T-cell (primary cell): ENCODE data around the gene WDR6. TPM values are rescaled to one million over a fixed set of nuclear protein-coding genes. Genes with fewer than 3 reads are reported as not detected.

Experiments
- ATAC-seq, 4 experiments: fragments of 200-7000 bp in 3 of 4; fragments of 150-1000 bp in 1 of 4; cut with Tn5 transposase; replicated peaks in 1 of 4; 1 replicate in 3 of 4; 2 replicates in 1 of 4; pipeline ENCODE4 v1.10.0; 2021; ENCODE audit warnings: moderate library complexity in 3 of 4, mild to moderate bottlenecking in 2 of 4, moderate number of reproducible peaks in 1 of 4
- CTCF ChIA-PET, 2 donors: fragments of 300-600 bp; sonication (Branson Sonifier 250); formaldehyde crosslinking; loops; one replicate each; lab custom pipeline; 2022; ENCODE audit warnings: antibody characterized with exemption in 2 of 2; lab: Charles Lee
- POLR2A ChIA-PET, 2 donors: fragments of 300-600 bp; sonication (Branson Sonifier 250); formaldehyde crosslinking; loops; one replicate each; lab custom pipeline; 2022; ENCODE audit warnings: antibody characterized with exemption in 2 of 2; lab: Charles Lee
- DNase-seq, 35 experiments: peaks; one replicate each; pipeline versions ENCODE4 v3.0.0 to v3.0.0-alpha.2; 2013 to 2023
- H3K27ac ChIP-seq: one replicate; pipeline ENCODE4 v1.5.1; 2013; ENCODE audit warnings: low read length
- H3K27me3 ChIP-seq, 2 experiments: replicated peaks in 1 of 2; 1 replicate in 1 of 2; 2 replicates in 1 of 2; pipeline versions ENCODE4 v1.6.1 to v1.7.0; 2013; ENCODE audit warnings: low read length in 1 of 2, mixed read lengths in 1 of 2; ENCODE audit not compliant: control insufficient read depth in 2 of 2, insufficient read depth in 2 of 2; ENCODE audit errors: extremely low read depth in 1 of 2
- H3K36me3 ChIP-seq, 2 donors: 1 replicate in 1 of 2; 2 replicates in 1 of 2; pipeline versions ENCODE4 v1.6.1 to v1.7.0; 2013; ENCODE audit warnings: low read length in 1 of 2; ENCODE audit not compliant: control insufficient read depth in 2 of 2, insufficient read depth in 1 of 2; ENCODE audit errors: extremely low read depth in 1 of 2
- H3K4me1 ChIP-seq, 2 experiments: 1 replicate in 1 of 2; 2 replicates in 1 of 2; pipeline versions ENCODE4 v1.6.1 to v1.7.0; 2013; ENCODE audit warnings: low read length in 2 of 2, mixed read lengths in 1 of 2; ENCODE audit not compliant: insufficient read depth in 2 of 2, control insufficient read depth in 1 of 2; ENCODE audit errors: extremely low read depth in 1 of 2
- H3K4me3 ChIP-seq, 2 donors: 1 replicate in 1 of 2; 2 replicates in 1 of 2; pipeline versions ENCODE4 v1.5.1 to v1.7.0; 2013; ENCODE audit warnings: mild to moderate bottlenecking in 2 of 2, low read length in 1 of 2, moderate library complexity in 1 of 2; ENCODE audit not compliant: control insufficient read depth in 1 of 2; ENCODE audit errors: extremely low read depth in 1 of 2
- H3K9me3 ChIP-seq: 2 replicates; pipeline ENCODE4 v1.7.0; 2013
- H3K27ac Mint-ChIP-seq, 2 donors: one replicate each; pipeline ENCODE4 v1.8.0; 2020 to 2021; ENCODE audit warnings: mild to moderate bottlenecking in 2 of 2, mixed read lengths in 2 of 2
- H3K27me3 Mint-ChIP-seq, 2 donors: one replicate each; pipeline ENCODE4 v1.8.0; 2021 to 2022; ENCODE audit warnings: mixed read lengths in 2 of 2
- H3K36me3 Mint-ChIP-seq: one replicate; pipeline ENCODE4 v1.8.0; 2021; ENCODE audit warnings: mixed read lengths
- H3K4me1 Mint-ChIP-seq, 3 donors: one replicate each; pipeline ENCODE4 v1.8.0; 2020 to 2022; ENCODE audit warnings: mixed read lengths in 3 of 3, mild to moderate bottlenecking in 1 of 3
- H3K4me3 Mint-ChIP-seq, 3 donors: one replicate each; pipeline ENCODE4 v1.8.0; 2020 to 2022; ENCODE audit warnings: mild to moderate bottlenecking in 3 of 3, mixed read lengths in 3 of 3, moderate library complexity in 3 of 3
- H3K9me3 Mint-ChIP-seq, 3 donors: one replicate each; pipeline ENCODE4 v1.8.0; 2020 to 2022; ENCODE audit warnings: mixed read lengths in 3 of 3
- WGBS: methylation state at CpG from one replicate; pipeline ENCODE4 v1.1.5; 2013; ENCODE audit warnings: missing lambda C conversion rate; ENCODE audit not compliant: insufficient coverage; 5-methylcytosine and 5-hydroxymethylcytosine counted together
- total RNA-seq, 35 experiments: library from RNA in 6 of 35; stranded (reverse) in 6 of 35; fragments of 120-200 nt in 1 of 35; gene quantifications; one replicate each; pipeline versions ENCODE4 v1.2.1 to v1.2.4 and lab custom pipeline; 2013 to 2026

Gene WDR6
- total RNA-seq, 5 donors from 2014 or later (not counting 1 experiment from before 2014, with no cell fraction given) = 204 to 300 (median 293) TPM

DNA sequence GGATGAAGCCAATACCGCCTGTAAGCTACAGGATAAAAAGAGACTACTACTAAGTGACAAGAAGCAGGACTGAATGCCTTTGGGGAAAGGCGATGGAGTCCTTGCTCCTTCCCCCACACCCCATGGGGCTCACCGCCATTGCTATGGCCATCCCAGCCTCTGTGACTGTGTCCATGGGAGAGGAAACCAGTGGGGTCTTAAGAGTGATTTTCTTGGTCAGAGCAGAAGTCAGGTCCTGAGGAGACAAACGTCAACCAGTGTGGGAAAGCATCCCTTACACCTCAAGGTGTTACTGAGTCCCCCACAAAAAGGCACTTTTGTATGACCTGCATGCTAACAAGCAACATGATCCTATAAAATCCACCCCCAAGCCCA, 21.1 kb downstream of the WDR6 start:
- peak in 1 of 35 experiments; percentile 22 for DNase-seq
- Histone ChIP-seq H3K9me3 (no peaks in the 10 kb centered on the region), H3K27ac (peak overlapping the region; percentile 91), H3K4me3 (peak overlapping the region; percentile 79 to 81), H3K36me3 (peaks cover 20 to 72% of the 10 kb centered on the region in 2 donors), H3K4me1 (peaks cover 7 to 24% of the 10 kb centered on the region in 2 experiments), H3K27me3 (no peaks in the 10 kb centered on the region)
- H3K4me3 Mint-ChIP-seq = peak overlapping the region; percentile 84 to 91 (median 89)
- H3K27me3 Mint-ChIP-seq = no peaks in the 10 kb centered on the region
- ChIA-PET CTCF (interaction anchor here (1.5 to 1.9 kb wide), 3 partner anchors 22 to 41 kb away, joined by 4 to 26 read pairs (median 23); partner anchors contain the start of gene WDR6 (in 1 of the 2)), POLR2A (interaction anchor here (0.6 kb wide), 2 partner anchors 14 to 265 kb away, joined by 3 to 4 read pairs; no protein-coding TSS in a partner anchor)
- no CpG with 5 or more reads among the region's 4 CpGs for WGBS
- no peaks in the 10 kb centered on the region for H3K9me3 Mint-ChIP-seq
- no peak for ATAC-seq
- peaks cover 32% of the 10 kb centered on the region for H3K36me3 Mint-ChIP-seq
- H3K4me1 Mint-ChIP-seq = peaks cover 41 to 49% (median 48%) of the 10 kb centered on the region in 3 donors
- H3K27ac Mint-ChIP-seq = peak overlapping the region; percentile 91 to 93

DNA sequence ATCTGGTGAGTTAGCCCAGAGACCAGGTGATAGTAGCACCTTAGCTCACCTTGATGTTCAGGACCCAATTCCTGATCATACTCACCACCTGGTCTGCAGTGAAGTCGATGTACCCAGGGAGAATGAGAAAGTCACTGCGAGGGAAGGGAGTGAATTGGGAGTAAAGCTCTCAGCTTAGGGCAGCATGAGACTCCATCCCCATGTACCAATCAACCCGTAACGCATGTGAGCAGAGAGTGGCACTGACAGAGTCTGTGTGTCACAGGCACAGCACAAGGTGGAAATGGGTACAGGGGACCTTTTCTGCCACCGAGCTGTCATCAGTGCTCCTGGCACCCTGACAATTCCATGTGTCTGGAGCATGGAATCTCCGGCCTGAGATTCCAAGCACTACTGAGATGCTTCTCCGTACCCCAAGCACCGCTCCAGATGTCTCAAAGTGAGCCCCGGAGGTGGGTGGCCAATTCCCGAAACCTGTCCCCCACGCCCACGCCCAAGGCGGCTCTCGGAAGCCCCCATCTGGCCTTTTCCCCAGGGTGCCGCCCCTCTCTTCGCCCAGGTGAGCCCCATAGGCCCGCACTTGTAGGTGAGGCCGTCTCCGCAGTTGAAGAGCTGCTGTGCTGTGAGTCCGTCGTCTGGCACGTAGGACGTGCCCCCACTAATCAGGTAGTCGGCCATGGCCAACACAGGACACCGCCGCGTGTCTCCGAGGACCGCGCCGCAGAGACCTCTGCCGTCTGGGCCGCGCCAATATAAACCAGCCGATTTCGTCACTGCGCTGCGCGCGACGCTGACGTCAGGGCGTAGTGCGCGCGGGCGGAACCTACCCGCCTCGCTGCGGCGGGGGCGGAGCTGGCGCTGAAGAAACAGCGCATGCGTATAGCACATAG, 21.7 kb downstream of the WDR6 start, which contains the start of gene IMPDH2:
Gene IMPDH2, minus strand, starts transcription at position 726 of the 890 bp plus-strand sequence. Its CDS starts 48 bp downstream, at position 678.
- ChIA-PET POLR2A (interaction anchor here (0.5 to 1.2 kb wide), 13 partner anchors 8 to 375 kb away, joined by 3 to 9 read pairs (median 4); partner anchors contain the start of genes QRICH1 (in 1 of the 2) and WDR6 (in 1 of the 2)), CTCF (interaction anchor here (0.5 to 1.9 kb wide), 9 partner anchors 9 to 420 kb away, joined by 3 to 26 read pairs (median 4); partner anchors contain the start of genes USP19 (in 1 of the 2) and WDR6 (in 1 of the 2))
- DNase-seq (peak; percentile 82 to 98 (median 90)), ATAC-seq (peak; percentile 94 to 98 (median 96))
- peak within 1 kb of the TSS; percentile 84 to 91 (median 89) for H3K4me3 Mint-ChIP-seq
- peaks cover 20 to 68% of the 10 kb centered on the region in 2 donors for H3K36me3 ChIP-seq
- H3K9me3 ChIP-seq = no peaks in the 10 kb centered on the region
- H3K4me3 ChIP-seq = peak within 1 kb of the TSS; percentile 79 to 81
- H3K9me3 Mint-ChIP-seq = no peaks in the 10 kb centered on the region
- peak within 1 kb of the TSS; percentile 91 to 93 for H3K27ac Mint-ChIP-seq
- peaks cover 7 to 20% of the 10 kb centered on the region in 2 experiments for H3K4me1 ChIP-seq
- WGBS = under 1% methylated on average over 49 of the region's 55 CpGs
- no peaks in the 10 kb centered on the region for H3K27me3 Mint-ChIP-seq
- H3K27me3 ChIP-seq = no peaks in the 10 kb centered on the region
- peak within 1 kb of the TSS; percentile 91 for H3K27ac ChIP-seq
- peaks cover 31% of the 10 kb centered on the region for H3K36me3 Mint-ChIP-seq
- H3K4me1 Mint-ChIP-seq = peaks cover 35 to 44% (median 43%) of the 10 kb centered on the region in 3 donors

DNA sequence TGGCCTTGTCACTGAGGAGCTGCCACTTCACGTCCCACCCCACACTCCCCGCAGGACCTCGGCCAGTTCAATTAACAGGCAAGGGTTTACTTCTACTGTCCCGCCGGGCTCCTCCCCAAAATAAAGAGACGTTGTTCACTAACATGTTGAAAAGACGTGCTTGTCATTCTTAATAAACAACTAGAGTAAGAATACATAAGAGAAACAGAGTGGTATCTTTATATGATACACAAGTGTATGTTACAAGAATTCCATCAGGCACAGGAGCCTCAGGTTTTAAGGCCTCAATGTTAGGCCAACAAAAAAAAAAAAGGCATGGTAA, 22.3 kb downstream of the WDR6 start:
- Histone ChIP-seq H3K4me1 (peaks cover 7 to 20% of the 10 kb centered on the region in 2 experiments), H3K27ac (peak overlapping the region; percentile 91), H3K9me3 (no peaks in the 10 kb centered on the region), H3K27me3 (no peaks in the 10 kb centered on the region), H3K4me3 (peak overlapping the region in 1 of 2 donors; percentile 81), H3K36me3 (peaks cover 19 to 67% of the 10 kb centered on the region in 2 donors)
- WGBS = 0% methylated on average over 2 of the region's 7 CpGs
- peaks cover 30% of the 10 kb centered on the region for H3K36me3 Mint-ChIP-seq
- peak overlapping the region; percentile 91 to 93 for H3K27ac Mint-ChIP-seq
- H3K27me3 Mint-ChIP-seq = no peaks in the 10 kb centered on the region
- no peaks in the 10 kb centered on the region for H3K9me3 Mint-ChIP-seq
- peaks cover 31 to 39% (median 37%) of the 10 kb centered on the region in 3 donors for H3K4me1 Mint-ChIP-seq
- H3K4me3 Mint-ChIP-seq = peak overlapping the region; percentile 84 to 91 (median 89)
- ATAC-seq = no peak
- DNase-seq = no peak
- POLR2A ChIA-PET = interaction anchor here (0.5 to 1.2 kb wide), 11 partner anchors 9 to 374 kb away, joined by 3 to 9 read pairs (median 4); partner anchors contain the start of genes QRICH1 (in 1 of the 2) and WDR6 (in 1 of the 2)
- CTCF ChIA-PET = interaction anchor here (0.5 to 1.9 kb wide), 9 partner anchors 8 to 419 kb away, joined by 3 to 26 read pairs (median 4); partner anchors contain the start of genes USP19 (in 1 of the 2) and WDR6 (in 1 of the 2)

GRCh38 chr3:49030321-49030720, 23.1 kb downstream of the WDR6 start:
- Mint-ChIP-seq H3K36me3 (peaks cover 24% of the 10 kb centered on the region), H3K4me1 (peaks cover 27 to 36% (median 30%) of the 10 kb centered on the region in 3 donors), H3K27ac (peak overlapping the region in 1 of 2 donors; percentile 61), H3K9me3 (no peaks in the 10 kb centered on the region), H3K4me3 (no peak overlapping the region), H3K27me3 (no peaks in the 10 kb centered on the region)
- ATAC-seq = no peak
- ChIA-PET CTCF (no interaction called here), POLR2A (interaction anchor here in 1 of 2 donors (0.6 kb wide), 1 partner anchor 429 kb away, joined by 6 read pairs; no protein-coding TSS in a partner anchor)
- Histone ChIP-seq H3K9me3 (no peaks in the 10 kb centered on the region), H3K27me3 (no peaks in the 10 kb centered on the region), H3K27ac (peak overlapping the region; percentile 91), H3K4me1 (peaks cover 7 to 20% of the 10 kb centered on the region in 2 experiments), H3K4me3 (no peak overlapping the region), H3K36me3 (peaks cover 18 to 67% of the 10 kb centered on the region in 2 donors)
- WGBS = 100% methylated on average over 1 of the region's 6 CpGs
- DNase-seq = peak in 1 of 35 experiments; percentile 11

GRCh38 chr3:49032646-49033304, 25.6 kb downstream of the WDR6 start:
- peaks cover 17 to 21% (median 18%) of the 10 kb centered on the region in 3 donors for H3K4me1 Mint-ChIP-seq
- Histone ChIP-seq H3K4me1 (peaks cover 7 to 17% of the 10 kb centered on the region in 2 experiments), H3K4me3 (no peak overlapping the region), H3K27ac (no peak overlapping the region), H3K27me3 (no peaks in the 10 kb centered on the region), H3K9me3 (no peaks in the 10 kb centered on the region), H3K36me3 (peaks cover 18 to 65% of the 10 kb centered on the region in 2 donors)
- H3K9me3 Mint-ChIP-seq = no peaks in the 10 kb centered on the region
- ChIA-PET CTCF (no interaction called here), POLR2A (no interaction called here)
- H3K36me3 Mint-ChIP-seq = peaks cover 28% of the 10 kb centered on the region
- H3K4me3 Mint-ChIP-seq = no peak overlapping the region
- no peak for DNase-seq
- H3K27ac Mint-ChIP-seq = no peak overlapping the region
- ATAC-seq = no peak
- WGBS = 92% methylated on average over 5 of the region's 6 CpGs
- no peaks in the 10 kb centered on the region for H3K27me3 Mint-ChIP-seq
